HEK293 (cell line): ENCODE results near the gene ADAMTS17.
A peak's percentile ranks its signal among the peaks of the same experiment; 100 is the strongest.

ENCODE experiments used
- CTCF ChIA-PET: fragments of 350-600 bp; formaldehyde crosslinking; extraction: SDS; loops from one replicate; lab custom pipeline; 2021; ENCODE audit warnings: antibody characterized with exemption; lab: Yijun Ruan, JAX
- POLR2A ChIA-PET: fragments of 300-600 bp; formaldehyde crosslinking; extraction: SDS; loops from one replicate; lab custom pipeline; 2020; ENCODE audit warnings: antibody characterized with exemption, inconsistent platforms; lab: Yijun Ruan, JAX
- H3K27ac ChIP-seq: fragments of 200-500 bp; sonication (Bioruptor generic); 2 replicates; pipeline ENCODE4 v1.5.1; 2014; ENCODE audit warnings: low read depth, low read length, control low read depth, inconsistent platforms; ENCODE audit errors: extremely low read depth
- H3K36me3 ChIP-seq, 2 experiments: fragments of 200-500 bp in 1 of 2; sonication (Bioruptor generic) in 1 of 2; 1 replicate in 1 of 2; 2 replicates in 1 of 2; pipeline ENCODE4 v1.5.1; 2014 to 2017; ENCODE audit warnings: inconsistent platforms in 2 of 2, low read length in 2 of 2; ENCODE audit not compliant: control insufficient read depth in 2 of 2, insufficient read depth in 1 of 2
- H3K4me1 ChIP-seq: fragments of 200-500 bp; sonication (Bioruptor generic); 2 replicates; pipeline ENCODE4 v1.5.1; 2014; ENCODE audit warnings: mild to moderate bottlenecking, low read length, inconsistent platforms; ENCODE audit not compliant: control insufficient read depth, insufficient read depth
- H3K4me3 ChIP-seq: 2 replicates; pipeline ENCODE4 v1.5.1; 2011; ENCODE audit warnings: low read depth, mild to moderate bottlenecking, control low read depth, low read length, moderate library complexity
- H3K9me3 ChIP-seq: fragments of 200-500 bp; sonication (Bioruptor generic); 2 replicates; pipeline ENCODE4 v1.5.1; 2014; ENCODE audit warnings: low read depth, low read length, inconsistent platforms; ENCODE audit not compliant: control insufficient read depth, insufficient read depth
- GLIS1 ChIP-seq: fragments of 450-650 bp; formaldehyde crosslinking; IDR thresholded peaks from 2 replicates; pipeline ENCODE4 v1.5.1; 2016; ENCODE audit warnings: missing biosample characterization, missing genetic modification characterization
- KLF8 ChIP-seq: fragments of 450-650 bp; formaldehyde crosslinking; IDR thresholded peaks from 2 replicates; pipeline ENCODE4 v1.5.1; 2016; ENCODE audit warnings: missing biosample characterization, missing genetic modification characterization
- TCF7L2 ChIP-seq: IDR thresholded peaks from 2 replicates; pipeline ENCODE4 v1.6.1; 2011; ENCODE audit warnings: low read depth, mild to moderate bottlenecking, inconsistent platforms, low read length, moderate library complexity, borderline replicate concordance
- ZBTB17 ChIP-seq: fragments of 450-650 bp; formaldehyde crosslinking; IDR thresholded peaks from 2 replicates; pipeline ENCODE4 v1.5.1; 2016; ENCODE audit warnings: missing biosample characterization, missing genetic modification characterization
- ZBTB48 ChIP-seq: fragments of 450-650 bp; formaldehyde crosslinking; IDR thresholded peaks from 2 replicates; pipeline ENCODE4 v1.5.1; 2016; ENCODE audit warnings: missing biosample characterization, missing genetic modification characterization
- ZNF174 ChIP-seq: fragments of 450-650 bp; formaldehyde crosslinking; IDR thresholded peaks from 2 replicates; pipeline ENCODE4 v1.5.0; 2017; ENCODE audit warnings: missing biosample characterization, mild to moderate bottlenecking, missing genetic modification characterization
- ZNF350 ChIP-seq: fragments of 450-650 bp; formaldehyde crosslinking; IDR thresholded peaks from 2 replicates; pipeline ENCODE4 v1.5.0; 2017; ENCODE audit warnings: missing biosample characterization, mild to moderate bottlenecking, missing genetic modification characterization
- ZNF473 ChIP-seq: fragments of 450-650 bp; formaldehyde crosslinking; IDR thresholded peaks from 2 replicates; pipeline ENCODE4 v1.5.1; 2017; ENCODE audit warnings: missing biosample characterization, missing genetic modification characterization
- ZNF585B ChIP-seq: fragments of 450-650 bp; formaldehyde crosslinking; IDR thresholded peaks from 2 replicates; pipeline ENCODE4 v1.5.1; 2016; ENCODE audit warnings: missing biosample characterization, missing genetic modification characterization
- ZNF624 ChIP-seq: fragments of 450-650 bp; formaldehyde crosslinking; IDR thresholded peaks from 2 replicates; pipeline ENCODE4 v1.5.1; 2017; ENCODE audit warnings: missing biosample characterization, missing genetic modification characterization
- ZNF843 ChIP-seq: fragments of 450-650 bp; formaldehyde crosslinking; IDR thresholded peaks from 2 replicates; pipeline ENCODE4 v1.5.1; 2016; ENCODE audit warnings: missing biosample characterization, missing genetic modification characterization
- TF ChIP-seq, protein P1 (sequence below): fragments of 450-650 bp; formaldehyde crosslinking; IDR thresholded peaks from 2 replicates; pipeline ENCODE4 v1.5.1; 2017; ENCODE audit warnings: missing biosample characterization, missing genetic modification characterization
- TF ChIP-seq, protein P2 (sequence below): fragments of 450-650 bp; formaldehyde crosslinking; IDR thresholded peaks from 2 replicates; pipeline ENCODE4 v1.5.1; 2016; ENCODE audit warnings: missing biosample characterization, missing genetic modification characterization
- TF ChIP-seq, protein P3 (sequence below): fragments of 450-650 bp; formaldehyde crosslinking; IDR thresholded peaks from 2 replicates; pipeline ENCODE4 v1.5.1; 2016; ENCODE audit warnings: missing biosample characterization, missing genetic modification characterization
- TF ChIP-seq, protein P4 (sequence below): fragments of 450-650 bp; formaldehyde crosslinking; IDR thresholded peaks from 2 replicates; pipeline ENCODE4 v1.5.1; 2017; ENCODE audit warnings: missing biosample characterization, mild to moderate bottlenecking, missing genetic modification characterization, moderate library complexity
- TF ChIP-seq, protein P5 (sequence below): fragments of 450-650 bp; formaldehyde crosslinking; IDR thresholded peaks from 2 replicates; pipeline ENCODE4 v1.5.1; 2016; ENCODE audit warnings: missing biosample characterization, missing genetic modification characterization

The ADAMTS17 gene

DNA sequence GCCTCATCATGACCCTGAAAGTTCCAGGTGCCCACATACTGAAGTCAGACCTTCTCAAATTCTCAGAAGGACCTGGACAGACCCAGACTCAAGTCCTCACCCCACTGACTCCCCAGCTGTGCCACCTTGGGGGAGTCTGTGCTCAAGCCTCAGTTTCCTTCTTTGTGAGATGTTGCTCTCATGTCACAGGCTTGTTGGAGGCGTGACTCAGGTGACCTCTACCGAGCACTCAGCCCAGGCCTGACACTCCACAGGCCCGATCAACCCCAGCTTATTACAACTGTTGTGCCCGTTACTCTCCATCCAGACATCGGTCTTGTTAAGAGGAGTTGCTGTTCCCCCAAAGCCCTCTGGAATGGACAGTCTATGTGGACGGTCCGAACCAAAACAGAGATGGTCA lies 332.4 kb downstream of the ADAMTS17 start (continued):
- no peak for TF ChIP-seq GLIS1 (tag by site-specific recombination)
- TF ChIP-seq, protein P1, sequence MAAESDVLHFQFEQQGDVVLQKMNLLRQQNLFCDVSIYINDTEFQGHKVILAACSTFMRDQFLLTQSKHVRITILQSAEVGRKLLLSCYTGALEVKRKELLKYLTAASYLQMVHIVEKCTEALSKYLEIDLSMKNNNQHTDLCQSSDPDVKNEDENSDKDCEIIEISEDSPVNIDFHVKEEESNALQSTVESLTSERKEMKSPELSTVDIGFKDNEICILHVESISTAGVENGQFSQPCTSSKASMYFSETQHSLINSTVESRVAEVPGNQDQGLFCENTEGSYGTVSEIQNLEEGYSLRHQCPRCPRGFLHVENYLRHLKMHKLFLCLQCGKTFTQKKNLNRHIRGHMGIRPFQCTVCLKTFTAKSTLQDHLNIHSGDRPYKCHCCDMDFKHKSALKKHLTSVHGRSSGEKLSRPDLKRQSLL, result no peak
- no peak for TF ChIP-seq ZNF624 (tag by site-specific recombination)
- TF ChIP-seq, all 188 proteins: peak for 0

DNA sequence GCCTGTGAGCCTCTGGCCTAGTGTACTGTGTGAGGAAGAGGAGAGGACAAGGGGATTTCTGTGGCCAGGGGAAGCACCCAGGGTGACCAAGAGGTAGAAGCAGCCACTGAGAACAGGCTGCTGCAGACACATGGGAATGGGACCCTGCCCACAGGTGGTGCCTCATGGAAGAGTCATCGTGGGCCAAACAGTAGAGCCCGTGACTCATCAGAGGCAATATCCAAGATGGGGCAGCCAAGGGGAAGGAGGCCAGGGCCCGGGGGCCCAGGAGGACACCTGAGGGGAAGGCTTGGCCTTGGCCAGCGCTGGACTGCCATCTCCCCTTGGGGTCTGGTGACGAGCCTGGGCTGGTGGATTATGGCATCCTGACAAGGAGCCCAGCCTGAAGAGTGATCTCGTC lies 333.5 kb downstream of the ADAMTS17 start:
- no peaks in the 10 kb centered on the region for H3K9me3 ChIP-seq
- ChIA-PET POLR2A (no interaction called here), CTCF (no interaction called here)
- TF ChIP-seq ZBTB48 (tag by site-specific recombination), result no peak
- no peak for TF ChIP-seq ZNF843
- peak; percentile 41 for TF ChIP-seq ZNF585B (tag by site-specific recombination)
- TF ChIP-seq, protein P2, sequence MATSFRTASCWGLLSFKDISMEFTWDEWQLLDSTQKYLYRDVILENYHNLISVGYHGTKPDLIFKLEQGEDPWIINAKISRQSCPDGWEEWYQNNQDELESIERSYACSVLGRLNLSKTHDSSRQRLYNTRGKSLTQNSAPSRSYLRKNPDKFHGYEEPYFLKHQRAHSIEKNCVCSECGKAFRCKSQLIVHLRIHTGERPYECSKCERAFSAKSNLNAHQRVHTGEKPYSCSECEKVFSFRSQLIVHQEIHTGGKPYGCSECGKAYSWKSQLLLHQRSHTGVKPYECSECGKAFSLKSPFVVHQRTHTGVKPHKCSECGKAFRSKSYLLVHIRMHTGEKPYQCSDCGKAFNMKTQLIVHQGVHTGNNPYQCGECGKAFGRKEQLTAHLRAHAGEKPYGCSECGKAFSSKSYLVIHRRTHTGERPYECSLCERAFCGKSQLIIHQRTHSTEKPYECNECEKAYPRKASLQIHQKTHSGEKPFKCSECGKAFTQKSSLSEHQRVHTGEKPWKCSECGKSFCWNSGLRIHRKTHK (tag by site-specific recombination), result no peak
- H3K36me3 ChIP-seq, result no peaks in the 10 kb centered on the region
- H3K4me1 ChIP-seq, result no peaks in the 10 kb centered on the region
- H3K4me3 ChIP-seq, result no peak overlapping the region
- no peak overlapping the region for H3K27ac ChIP-seq

DNA sequence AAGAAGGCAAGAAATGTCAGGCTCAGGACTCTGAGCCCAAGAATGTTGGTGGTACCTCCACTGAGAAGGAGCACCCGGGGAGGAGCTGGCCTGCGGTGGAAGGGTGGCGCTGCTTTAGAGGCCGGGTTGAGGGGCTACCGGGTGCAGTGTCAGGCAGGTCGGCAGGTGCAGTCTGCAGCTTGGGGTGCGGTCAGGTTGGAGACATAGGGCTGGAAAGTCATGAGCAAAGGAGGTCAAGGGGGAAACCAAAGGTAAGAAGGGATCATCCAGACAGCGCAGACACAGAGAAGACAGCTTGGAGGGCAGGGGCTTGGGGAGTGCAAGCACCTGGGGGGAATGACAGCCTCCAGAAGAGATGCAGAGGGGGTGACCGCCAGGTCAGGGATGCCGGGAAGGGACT lies 334.2 kb downstream of the ADAMTS17 start:
- TF ChIP-seq, protein P3, sequence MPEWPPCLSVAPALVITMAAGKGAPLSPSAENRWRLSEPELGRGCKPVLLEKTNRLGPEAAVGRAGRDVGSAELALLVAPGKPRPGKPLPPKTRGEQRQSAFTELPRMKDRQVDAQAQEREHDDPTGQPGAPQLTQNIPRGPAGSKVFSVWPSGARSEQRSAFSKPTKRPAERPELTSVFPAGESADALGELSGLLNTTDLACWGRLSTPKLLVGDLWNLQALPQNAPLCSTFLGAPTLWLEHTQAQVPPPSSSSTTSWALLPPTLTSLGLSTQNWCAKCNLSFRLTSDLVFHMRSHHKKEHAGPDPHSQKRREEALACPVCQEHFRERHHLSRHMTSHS (tag by site-specific recombination), result no peak
- TF ChIP-seq ZBTB17 (no peak), KLF8 (tag by site-specific recombination) (no peak), ZNF473 (tag by site-specific recombination) (no peak), ZNF350 (tag by site-specific recombination) (no peak), TCF7L2 (no peak), ZNF174 (tag by site-specific recombination) (no peak)
- TF ChIP-seq, protein P4, sequence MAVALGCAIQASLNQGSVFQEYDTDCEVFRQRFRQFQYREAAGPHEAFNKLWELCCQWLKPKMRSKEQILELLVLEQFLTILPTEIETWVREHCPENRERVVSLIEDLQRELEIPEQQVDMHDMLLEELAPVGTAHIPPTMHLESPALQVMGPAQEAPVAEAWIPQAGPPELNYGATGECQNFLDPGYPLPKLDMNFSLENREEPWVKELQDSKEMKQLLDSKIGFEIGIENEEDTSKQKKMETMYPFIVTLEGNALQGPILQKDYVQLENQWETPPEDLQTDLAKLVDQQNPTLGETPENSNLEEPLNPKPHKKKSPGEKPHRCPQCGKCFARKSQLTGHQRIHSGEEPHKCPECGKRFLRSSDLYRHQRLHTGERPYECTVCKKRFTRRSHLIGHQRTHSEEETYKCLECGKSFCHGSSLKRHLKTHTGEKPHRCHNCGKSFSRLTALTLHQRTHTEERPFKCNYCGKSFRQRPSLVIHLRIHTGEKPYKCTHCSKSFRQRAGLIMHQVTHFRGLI (tag by site-specific recombination), result no peak
- TF ChIP-seq, protein P5, sequence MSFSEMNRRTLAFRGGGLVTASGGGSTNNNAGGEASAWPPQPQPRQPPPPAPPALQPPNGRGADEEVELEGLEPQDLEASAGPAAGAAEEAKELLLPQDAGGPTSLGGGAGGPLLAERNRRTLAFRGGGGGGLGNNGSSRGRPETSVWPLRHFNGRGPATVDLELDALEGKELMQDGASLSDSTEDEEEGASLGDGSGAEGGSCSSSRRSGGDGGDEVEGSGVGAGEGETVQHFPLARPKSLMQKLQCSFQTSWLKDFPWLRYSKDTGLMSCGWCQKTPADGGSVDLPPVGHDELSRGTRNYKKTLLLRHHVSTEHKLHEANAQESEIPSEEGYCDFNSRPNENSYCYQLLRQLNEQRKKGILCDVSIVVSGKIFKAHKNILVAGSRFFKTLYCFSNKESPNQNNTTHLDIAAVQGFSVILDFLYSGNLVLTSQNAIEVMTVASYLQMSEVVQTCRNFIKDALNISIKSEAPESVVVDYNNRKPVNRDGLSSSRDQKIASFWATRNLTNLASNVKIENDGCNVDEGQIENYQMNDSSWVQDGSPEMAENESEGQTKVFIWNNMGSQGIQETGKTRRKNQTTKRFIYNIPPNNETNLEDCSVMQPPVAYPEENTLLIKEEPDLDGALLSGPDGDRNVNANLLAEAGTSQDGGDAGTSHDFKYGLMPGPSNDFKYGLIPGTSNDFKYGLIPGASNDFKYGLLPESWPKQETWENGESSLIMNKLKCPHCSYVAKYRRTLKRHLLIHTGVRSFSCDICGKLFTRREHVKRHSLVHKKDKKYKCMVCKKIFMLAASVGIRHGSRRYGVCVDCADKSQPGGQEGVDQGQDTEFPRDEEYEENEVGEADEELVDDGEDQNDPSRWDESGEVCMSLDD, result no peak
- ChIA-PET CTCF (interaction anchor here (0.6 kb wide), 1 partner anchor 827 kb away, joined by 3 read pairs; no protein-coding TSS in a partner anchor), POLR2A (no interaction called here)
- Histone ChIP-seq H3K9me3 (no peaks in the 10 kb centered on the region), H3K4me3 (no peak overlapping the region), H3K36me3 (no peaks in the 10 kb centered on the region), H3K4me1 (no peaks in the 10 kb centered on the region), H3K27ac (no peak overlapping the region)
